Astrocyte (in vitro differentiated cells and primary cell): ENCODE data around the gene ABI1.

Experiments used
- EZH2 ChIP-seq: IDR thresholded peaks from 2 replicates; pipeline ENCODE4 v1.6.1; 2012; ENCODE audit warnings: mild to moderate bottlenecking, low read length, inconsistent platforms; ENCODE audit not compliant: insufficient read depth
- TF ChIP-seq, protein P1 (sequence below): IDR thresholded peaks from 2 replicates; pipeline ENCODE4 v1.5.1; 2011; ENCODE audit warnings: low read depth, mild to moderate bottlenecking, inconsistent platforms, low read length, moderate library complexity; ENCODE audit not compliant: insufficient read depth

DNA sequence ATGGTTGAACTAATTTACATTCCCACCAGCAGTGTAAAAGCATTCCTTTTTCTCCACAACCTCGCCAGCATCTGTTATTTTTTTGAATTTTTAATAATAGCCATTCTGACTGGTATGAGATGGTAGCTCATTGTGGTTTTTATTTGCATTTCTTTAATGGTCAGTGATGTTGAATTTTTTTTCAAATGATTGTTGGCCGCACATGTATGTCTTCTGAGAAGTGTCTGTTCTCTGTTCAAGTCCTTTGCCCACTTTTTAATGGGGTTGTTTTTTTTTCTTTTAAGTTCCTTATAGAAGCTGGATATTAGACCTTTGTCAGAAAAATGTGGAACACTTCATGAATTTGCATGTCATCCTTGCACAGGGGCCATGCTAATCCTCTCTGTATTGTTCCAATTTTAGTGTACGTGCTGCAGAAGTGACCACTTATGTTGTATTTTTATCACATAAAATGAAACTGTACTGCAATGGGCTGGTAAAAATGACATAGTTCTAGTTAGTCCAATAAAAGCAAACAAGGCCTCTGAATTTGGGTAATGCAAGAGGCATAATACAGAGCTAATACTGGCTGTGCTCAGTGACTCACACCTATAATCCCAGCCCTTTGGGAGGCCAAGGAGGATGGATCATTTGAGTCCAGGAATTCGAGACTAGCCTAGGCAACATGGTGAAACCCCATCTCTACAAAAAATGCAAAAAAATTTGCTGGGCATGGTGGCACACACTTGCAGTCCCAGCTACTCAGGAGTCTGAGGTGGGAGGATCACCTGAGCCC is 70.3 kb downstream of the ABI1 start:
- TF ChIP-seq, protein P1, sequence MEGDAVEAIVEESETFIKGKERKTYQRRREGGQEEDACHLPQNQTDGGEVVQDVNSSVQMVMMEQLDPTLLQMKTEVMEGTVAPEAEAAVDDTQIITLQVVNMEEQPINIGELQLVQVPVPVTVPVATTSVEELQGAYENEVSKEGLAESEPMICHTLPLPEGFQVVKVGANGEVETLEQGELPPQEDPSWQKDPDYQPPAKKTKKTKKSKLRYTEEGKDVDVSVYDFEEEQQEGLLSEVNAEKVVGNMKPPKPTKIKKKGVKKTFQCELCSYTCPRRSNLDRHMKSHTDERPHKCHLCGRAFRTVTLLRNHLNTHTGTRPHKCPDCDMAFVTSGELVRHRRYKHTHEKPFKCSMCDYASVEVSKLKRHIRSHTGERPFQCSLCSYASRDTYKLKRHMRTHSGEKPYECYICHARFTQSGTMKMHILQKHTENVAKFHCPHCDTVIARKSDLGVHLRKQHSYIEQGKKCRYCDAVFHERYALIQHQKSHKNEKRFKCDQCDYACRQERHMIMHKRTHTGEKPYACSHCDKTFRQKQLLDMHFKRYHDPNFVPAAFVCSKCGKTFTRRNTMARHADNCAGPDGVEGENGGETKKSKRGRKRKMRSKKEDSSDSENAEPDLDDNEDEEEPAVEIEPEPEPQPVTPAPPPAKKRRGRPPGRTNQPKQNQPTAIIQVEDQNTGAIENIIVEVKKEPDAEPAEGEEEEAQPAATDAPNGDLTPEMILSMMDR, result no peak
- TF ChIP-seq EZH2, result no peak
